Stomach (tissue), 19 donors: ENCODE measurements around the gene IPO5. TPM values are rescaled to one million over a fixed set of nuclear protein-coding genes. Genes with fewer than 3 reads are reported as not detected.

Experiments
- DNase-seq, 2 donors: peaks; one replicate each; pipeline versions ENCODE4 v3.0.0 to v3.0.0-alpha.2; 2013 to 2019
- H3K27ac ChIP-seq, 5 donors: fragments of 200-600 bp in 4 of 5; sonication (generic) in 4 of 5; one replicate each; pipeline ENCODE4 v1.5.1; 2013 to 2019; ENCODE audit warnings: mild to moderate bottlenecking in 1 of 5, moderate library complexity in 1 of 5
- H3K27me3 ChIP-seq, 3 donors: fragments of 200-600 bp; sonication (generic); one replicate each; pipeline ENCODE4 v1.5.1; 2017 to 2019; ENCODE audit warnings: mixed run types in 1 of 3
- H3K36me3 ChIP-seq, 4 donors: fragments of 200-600 bp; sonication (generic); 1 replicate in 3 of 4; 2 replicates in 1 of 4; pipeline ENCODE4 v1.5.1; 2016 to 2019
- H3K4me1 ChIP-seq, 4 donors: fragments of 200-600 bp; sonication (generic); one replicate each; pipeline ENCODE4 v1.5.1; 2016 to 2019
- H3K4me3 ChIP-seq, 4 donors: fragments of 200-600 bp; sonication (generic) in 3 of 4; one replicate each; pipeline ENCODE4 v1.5.1; 2016 to 2019; ENCODE audit warnings: mild to moderate bottlenecking in 1 of 4
- H3K9me3 ChIP-seq, 4 donors: fragments of 200-600 bp; sonication (generic); one replicate each; pipeline ENCODE4 v1.5.1; 2016 to 2019
- EP300 ChIP-seq: sonication (generic); formaldehyde crosslinking; IDR thresholded peaks from one replicate; pipeline ENCODE4 v1.6.1; 2017; ENCODE audit warnings: antibody characterized with exemption
- POLR2A ChIP-seq, 4 donors: fragments of 450-650 bp; IDR thresholded peaks; one replicate each; pipeline ENCODE4 v1.6.1; 2016; ENCODE audit warnings: antibody characterized with exemption in 4 of 4, control low read depth in 2 of 4, mild to moderate bottlenecking in 1 of 4, moderate library complexity in 1 of 4
- POLR2AphosphoS5 ChIP-seq, 3 donors: sonication (generic); formaldehyde crosslinking; IDR thresholded peaks; one replicate each; pipeline ENCODE4 v1.6.1; 2016; ENCODE audit warnings: antibody characterized with exemption in 3 of 3
- WGBS, 5 donors: extraction: QIAGEN DNeasy Blood & Tissue Kit in 3 of 5; methylation state at CpG; one replicate each; pipeline versions ENCODE4 v1.1.5 to v1.1.7; 2013 to 2018; 5-methylcytosine and 5-hydroxymethylcytosine counted together
- intact Hi-C: fragments of 100-400 bp; cut with DNase I; formaldehyde crosslinking; loops from one replicate; pipeline ENCODE4 v1.15.1; 2023; ENCODE audit warnings: low total_unique reads
- long read RNA-seq, 10 donors: transcript quantifications; one replicate each; lab custom pipeline, GENCODE V29; 2026
- polyA plus RNA-seq, 3 donors: library from polyadenylated mRNA; stranded (reverse); fragments of 200-250 nt; gene quantifications; one replicate each; pipeline ENCODE4 v1.2.3, GENCODE V29; 2013
- total RNA-seq, 5 donors: library from RNA; depleted of rRNA; stranded (reverse); fragments of >200 nt; gene quantifications; one replicate each; pipeline versions ENCODE4 v1.1.0 to v1.2.3, GENCODE V29; 2014 to 2016
- TF ChIP-seq, protein P1 (sequence below), 7 experiments: fragments of 450-650 bp in 4 of 7; fragments of 200-600 bp in 3 of 7; sonication (generic) in 3 of 7; IDR thresholded peaks; one replicate each; pipeline ENCODE4 v1.5.1; 2016 to 2019; ENCODE audit warnings: antibody characterized with exemption in 7 of 7, control low read depth in 2 of 7, mild to moderate bottlenecking in 1 of 7
- donor health status: healthy with polysubstance abuse.
- donor health status: Bipolar disorder and iron deficiency.
- donor health status: healthy.

IPO5 gene
- 100 to 1,000 TPM in 3 of 5 donors, 10 to 100 TPM in 2; 44.9 to 236 (median 102) TPM for total RNA-seq
- polyA plus RNA-seq = 10 to 100 TPM; 24.7 to 41.5 (median 25.2) TPM
- long read RNA-seq, donor 1, partial matches to known transcripts = 7 of 9 reads
- long read RNA-seq, donor 1, other reads (novel, unspliced or antisense) = 0 of 9 reads
- long read RNA-seq, donor 2, partial matches to known transcripts = 15 of 18 reads
- long read RNA-seq, donor 2, other reads (novel, unspliced or antisense) = 0 of 18 reads
- long read RNA-seq, donor 3, partial matches to known transcripts = 7 of 9 reads
- long read RNA-seq, donor 3, other reads (novel, unspliced or antisense) = 0 of 9 reads
- long read RNA-seq, donor 4 = 0 reads
- long read RNA-seq, donor 5, transcript IPO5-222 (26 exons, 3,419 nt) = major isoform, 5 of 13 reads
- long read RNA-seq, donor 5, partial matches to known transcripts = 6 of 13 reads
- long read RNA-seq, donor 5, other reads (novel, unspliced or antisense) = 0 of 13 reads
- long read RNA-seq, donor 6, transcript IPO5-222 (26 exons, 3,419 nt) = major isoform, 15 of 62 reads
- long read RNA-seq, donor 6, partial matches to known transcripts = 47 of 62 reads
- long read RNA-seq, donor 6, other reads (novel, unspliced or antisense) = 0 of 62 reads
- long read RNA-seq, donor 7, transcript IPO5-222 (26 exons, 3,419 nt) = major isoform, 9 of 9 reads
- long read RNA-seq, donor 7, partial matches to known transcripts = 0 of 9 reads
- long read RNA-seq, donor 7, other reads (novel, unspliced or antisense) = 0 of 9 reads
- long read RNA-seq, donor 8, transcript IPO5-222 (26 exons, 3,419 nt) = major isoform, 7 of 10 reads
- long read RNA-seq, donor 8, partial matches to known transcripts = 0 of 10 reads
- long read RNA-seq, donor 8, other reads (novel, unspliced or antisense) = 0 of 10 reads
- long read RNA-seq, donor 9, partial matches to known transcripts = 6 of 11 reads
- long read RNA-seq, donor 9, other reads (novel, unspliced or antisense) = 0 of 11 reads
- long read RNA-seq, donor 10, partial matches to known transcripts = 0 of 3 reads
- long read RNA-seq, donor 10, other reads (novel, unspliced or antisense) = 0 of 3 reads

DNA sequence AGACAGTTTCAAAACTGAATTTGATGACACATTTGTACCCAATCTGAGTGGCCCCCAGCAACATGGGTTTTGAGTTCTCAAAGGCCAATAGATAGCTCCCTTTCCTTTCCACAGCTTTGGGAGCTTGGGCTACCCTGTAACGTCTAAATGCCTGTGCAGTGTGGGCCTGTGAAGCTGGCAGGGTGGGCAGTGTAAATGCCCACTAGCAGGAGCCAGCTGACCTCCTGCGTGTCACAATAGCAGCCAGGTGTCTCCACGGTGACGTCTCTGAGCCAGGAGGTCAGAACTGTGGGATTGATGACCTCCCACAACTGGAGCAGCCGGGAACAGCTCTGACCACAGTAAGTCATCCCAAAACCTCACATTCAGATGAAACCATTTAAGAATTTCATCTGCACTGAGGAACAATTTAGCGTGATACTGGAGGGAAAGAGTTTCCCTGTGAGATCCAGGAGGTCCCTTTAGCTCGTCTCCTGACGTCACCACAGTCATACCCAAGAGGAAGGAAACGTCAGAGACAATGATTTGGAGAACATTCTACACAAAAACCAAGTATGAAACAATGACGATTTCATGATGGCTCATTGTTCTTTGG lies at the start of gene IPO5:
Gene IPO5, plus strand, starts transcription at position 300 of the 595 bp plus-strand sequence. CDS start 23,022 bp downstream, outside the sequence.
- H3K36me3 ChIP-seq = no peaks in the 10 kb centered on the region
- no peak within 1 kb of the TSS for H3K4me3 ChIP-seq
- no peak within 1 kb of the TSS for H3K27ac ChIP-seq
- intact Hi-C loops = no loop called here
- DNase-seq = no peak
- TF ChIP-seq, protein P1, sequence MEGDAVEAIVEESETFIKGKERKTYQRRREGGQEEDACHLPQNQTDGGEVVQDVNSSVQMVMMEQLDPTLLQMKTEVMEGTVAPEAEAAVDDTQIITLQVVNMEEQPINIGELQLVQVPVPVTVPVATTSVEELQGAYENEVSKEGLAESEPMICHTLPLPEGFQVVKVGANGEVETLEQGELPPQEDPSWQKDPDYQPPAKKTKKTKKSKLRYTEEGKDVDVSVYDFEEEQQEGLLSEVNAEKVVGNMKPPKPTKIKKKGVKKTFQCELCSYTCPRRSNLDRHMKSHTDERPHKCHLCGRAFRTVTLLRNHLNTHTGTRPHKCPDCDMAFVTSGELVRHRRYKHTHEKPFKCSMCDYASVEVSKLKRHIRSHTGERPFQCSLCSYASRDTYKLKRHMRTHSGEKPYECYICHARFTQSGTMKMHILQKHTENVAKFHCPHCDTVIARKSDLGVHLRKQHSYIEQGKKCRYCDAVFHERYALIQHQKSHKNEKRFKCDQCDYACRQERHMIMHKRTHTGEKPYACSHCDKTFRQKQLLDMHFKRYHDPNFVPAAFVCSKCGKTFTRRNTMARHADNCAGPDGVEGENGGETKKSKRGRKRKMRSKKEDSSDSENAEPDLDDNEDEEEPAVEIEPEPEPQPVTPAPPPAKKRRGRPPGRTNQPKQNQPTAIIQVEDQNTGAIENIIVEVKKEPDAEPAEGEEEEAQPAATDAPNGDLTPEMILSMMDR (IDR thresholded peaks at IDR 0.05) = no peak
- TF ChIP-seq EP300 (no peak), POLR2A (IDR thresholded peaks at IDR 0.05) (no peak), POLR2AphosphoS5 (IDR thresholded peaks at IDR 0.05) (no peak)
- no peaks in the 10 kb centered on the region for H3K27me3 ChIP-seq
- WGBS, 5 donors = 68 to 72% (median 72%) methylated on average over 9 to 10 of the region's 10 CpGs
- H3K9me3 ChIP-seq = no peaks in the 10 kb centered on the region
- no peaks in the 10 kb centered on the region for H3K4me1 ChIP-seq

DNA sequence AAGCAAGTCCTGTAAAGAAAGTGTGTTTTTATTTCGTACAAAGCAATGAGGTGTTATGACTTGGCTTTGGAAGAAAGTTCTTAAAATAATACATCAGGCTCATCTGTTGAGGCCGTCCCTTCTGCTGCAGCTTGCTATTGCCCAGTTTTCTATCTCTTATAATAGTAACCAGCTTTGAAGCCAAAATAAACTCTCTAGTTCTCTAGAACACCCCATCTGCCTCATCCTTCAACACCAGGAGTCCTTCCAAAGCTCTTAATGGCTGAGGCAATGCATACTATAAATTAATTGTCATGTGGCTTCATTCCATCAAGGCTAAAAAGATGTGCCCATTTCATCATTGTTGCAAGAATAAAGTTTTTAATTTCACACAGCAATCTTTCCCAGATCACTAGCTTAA lies 49.4 kb upstream of the IPO5 start:
- Histone ChIP-seq H3K27ac (no peak overlapping the region), H3K9me3 (no peaks in the 10 kb centered on the region), H3K27me3 (no peaks in the 10 kb centered on the region), H3K4me3 (no peak overlapping the region), H3K36me3 (no peaks in the 10 kb centered on the region), H3K4me1 (peaks cover 0 to 17% (median 0%) of the 10 kb centered on the region in 4 donors)
- TF ChIP-seq POLR2A (IDR thresholded peaks at IDR 0.05) (no peak), EP300 (no peak), POLR2AphosphoS5 (IDR thresholded peaks at IDR 0.05) (no peak)
- TF ChIP-seq, protein P1 (IDR thresholded peaks at IDR 0.05) = no peak
- DNase-seq = no peak
- intact Hi-C loops = no loop called here
- whole genome bisulfite sequencing, 5 donors = 67 to 84% (median 81%) methylated on average over 2 of the region's 2 CpGs

DNA sequence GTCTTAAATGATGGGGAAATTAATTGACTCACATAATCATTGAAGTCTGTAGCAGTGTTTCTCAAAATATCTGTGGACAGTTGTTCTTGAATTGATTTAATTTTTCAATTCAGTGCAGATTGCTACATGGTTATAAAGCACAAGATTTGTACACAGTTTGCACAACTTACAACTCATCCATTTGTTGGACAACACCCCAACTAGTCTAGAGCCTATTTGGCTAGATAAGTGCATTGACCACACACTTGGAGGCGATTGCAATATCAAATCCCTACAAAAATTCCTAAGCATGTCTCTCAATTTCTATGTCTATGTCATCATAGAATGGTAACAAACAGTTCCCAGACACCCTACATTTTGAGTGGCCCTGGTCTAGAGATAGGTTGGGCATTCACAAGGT lies 48.0 kb upstream of the IPO5 start:
- Histone ChIP-seq H3K4me1 (peaks cover 0 to 11% (median 0%) of the 10 kb centered on the region in 4 donors), H3K36me3 (no peaks in the 10 kb centered on the region), H3K9me3 (no peaks in the 10 kb centered on the region), H3K4me3 (no peak overlapping the region), H3K27ac (no peak overlapping the region), H3K27me3 (no peaks in the 10 kb centered on the region)
- TF ChIP-seq, protein P1 (IDR thresholded peaks at IDR 0.05) = no peak
- TF ChIP-seq POLR2AphosphoS5 (IDR thresholded peaks at IDR 0.05) (no peak), POLR2A (IDR thresholded peaks at IDR 0.05) (no peak), EP300 (no peak)
- no peak for DNase-seq
- WGBS, 5 donors = 71 to 94% (median 82%) methylated on average over 1 of the region's 1 CpG
- intact Hi-C loops = no loop called here
